Measurements from ENCODE around the gene ELMO2.

The ELMO2 gene

DNA sequence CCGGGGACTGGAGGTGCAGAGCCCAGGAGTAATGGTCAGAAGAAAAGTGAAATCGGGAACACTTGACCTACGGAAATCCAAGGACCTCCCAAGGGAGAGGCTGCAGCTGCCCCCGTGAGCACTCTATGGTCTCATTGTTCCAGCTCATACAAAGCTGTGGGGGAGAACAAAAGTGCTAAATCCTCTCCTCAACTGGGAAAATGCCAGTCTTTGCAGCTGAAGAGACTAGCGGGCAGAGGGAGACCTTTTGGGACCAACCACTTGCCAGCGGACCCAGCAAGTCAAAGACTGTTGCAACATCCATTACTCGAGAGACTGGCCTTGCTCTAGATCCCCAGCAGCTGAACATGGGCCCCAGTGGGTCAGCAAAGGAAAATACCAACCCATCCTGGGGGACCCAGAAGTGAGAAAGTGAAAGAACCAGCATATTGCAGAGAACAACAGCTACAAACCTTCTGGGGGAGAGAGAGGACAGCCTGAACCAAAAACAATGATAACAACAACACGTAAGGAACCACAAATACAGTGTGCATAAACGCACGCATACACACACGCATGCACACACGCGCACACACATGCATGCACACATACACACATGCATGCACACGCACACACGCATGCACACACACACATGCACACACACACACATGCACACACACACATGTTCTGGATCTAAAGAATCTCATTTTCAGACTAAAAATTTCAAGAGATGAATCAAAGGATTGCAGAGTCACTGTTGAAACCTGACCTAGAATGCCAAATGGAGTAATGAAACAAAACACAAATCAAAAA is 24.7 kb upstream of the ELMO2 start:
- TF ChIP-seq, protein P1, sequence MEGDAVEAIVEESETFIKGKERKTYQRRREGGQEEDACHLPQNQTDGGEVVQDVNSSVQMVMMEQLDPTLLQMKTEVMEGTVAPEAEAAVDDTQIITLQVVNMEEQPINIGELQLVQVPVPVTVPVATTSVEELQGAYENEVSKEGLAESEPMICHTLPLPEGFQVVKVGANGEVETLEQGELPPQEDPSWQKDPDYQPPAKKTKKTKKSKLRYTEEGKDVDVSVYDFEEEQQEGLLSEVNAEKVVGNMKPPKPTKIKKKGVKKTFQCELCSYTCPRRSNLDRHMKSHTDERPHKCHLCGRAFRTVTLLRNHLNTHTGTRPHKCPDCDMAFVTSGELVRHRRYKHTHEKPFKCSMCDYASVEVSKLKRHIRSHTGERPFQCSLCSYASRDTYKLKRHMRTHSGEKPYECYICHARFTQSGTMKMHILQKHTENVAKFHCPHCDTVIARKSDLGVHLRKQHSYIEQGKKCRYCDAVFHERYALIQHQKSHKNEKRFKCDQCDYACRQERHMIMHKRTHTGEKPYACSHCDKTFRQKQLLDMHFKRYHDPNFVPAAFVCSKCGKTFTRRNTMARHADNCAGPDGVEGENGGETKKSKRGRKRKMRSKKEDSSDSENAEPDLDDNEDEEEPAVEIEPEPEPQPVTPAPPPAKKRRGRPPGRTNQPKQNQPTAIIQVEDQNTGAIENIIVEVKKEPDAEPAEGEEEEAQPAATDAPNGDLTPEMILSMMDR (conservative IDR thresholded peaks at IDR 0.05; ENCODE audit: low read depth, low read length) = no peak
- no peak overlapping the region for H2AFZ ChIP-seq (ENCODE audit: low read depth)
- no peaks in the 10 kb centered on the region for H3K27me3 ChIP-seq (ENCODE audit: insufficient read depth, low read depth)
- no peak overlapping the region for H3K4me2 ChIP-seq
- no peak overlapping the region for H3K27ac ChIP-seq
- no peaks in the 10 kb centered on the region for H3K4me1 ChIP-seq (ENCODE audit: low read depth, poor library complexity, severe bottlenecking)
- no peaks in the 10 kb centered on the region for H4K20me1 ChIP-seq (ENCODE audit: insufficient read depth)
- H3K36me3 ChIP-seq (ENCODE audit: insufficient read depth) = no peaks in the 10 kb centered on the region
- H3K9ac ChIP-seq = no peak overlapping the region
- no peaks in the 10 kb centered on the region for H3K79me2 ChIP-seq (ENCODE audit: insufficient read depth, low read depth)
- H3K4me3 ChIP-seq (IDR thresholded peaks at IDR 0.05; ENCODE audit: insufficient read depth, low read depth, low read length) = no peak overlapping the region

DNA sequence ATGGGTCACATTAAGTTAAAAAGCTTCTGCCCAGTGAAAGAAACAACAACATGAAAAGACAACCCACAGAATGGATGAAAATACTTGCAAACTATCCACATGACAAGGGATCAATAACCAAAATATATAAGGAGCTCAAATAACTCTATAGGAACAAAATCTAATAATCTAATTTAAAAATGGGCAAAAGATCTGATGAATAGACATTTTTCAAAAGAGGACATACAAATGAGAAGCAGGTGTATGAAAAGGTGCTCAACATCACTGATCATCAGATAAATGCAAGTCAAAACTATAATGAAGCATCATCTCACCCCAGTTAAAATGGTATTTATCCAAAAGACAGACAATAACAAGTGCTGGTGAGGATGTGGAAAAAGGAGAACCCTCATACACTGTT is 21.0 kb upstream of the ELMO2 start:
- Histone ChIP-seq H3K4me2 (no peak overlapping the region), H3K79me2 (ENCODE audit: insufficient read depth, low read depth) (no peaks in the 10 kb centered on the region), H3K27me3 (ENCODE audit: insufficient read depth, low read depth) (no peaks in the 10 kb centered on the region), H3K4me3 (IDR thresholded peaks at IDR 0.05; ENCODE audit: insufficient read depth, low read depth, low read length) (no peak overlapping the region), H3K9ac (no peak overlapping the region), H4K20me1 (ENCODE audit: insufficient read depth) (no peaks in the 10 kb centered on the region), H3K4me1 (ENCODE audit: low read depth, poor library complexity, severe bottlenecking) (no peaks in the 10 kb centered on the region), H2AFZ (ENCODE audit: low read depth) (no peak overlapping the region), H3K36me3 (ENCODE audit: insufficient read depth) (no peaks in the 10 kb centered on the region), H3K27ac (no peak overlapping the region)
- TF ChIP-seq, protein P1 (conservative IDR thresholded peaks at IDR 0.05; ENCODE audit: low read depth, low read length) = no peak

DNA sequence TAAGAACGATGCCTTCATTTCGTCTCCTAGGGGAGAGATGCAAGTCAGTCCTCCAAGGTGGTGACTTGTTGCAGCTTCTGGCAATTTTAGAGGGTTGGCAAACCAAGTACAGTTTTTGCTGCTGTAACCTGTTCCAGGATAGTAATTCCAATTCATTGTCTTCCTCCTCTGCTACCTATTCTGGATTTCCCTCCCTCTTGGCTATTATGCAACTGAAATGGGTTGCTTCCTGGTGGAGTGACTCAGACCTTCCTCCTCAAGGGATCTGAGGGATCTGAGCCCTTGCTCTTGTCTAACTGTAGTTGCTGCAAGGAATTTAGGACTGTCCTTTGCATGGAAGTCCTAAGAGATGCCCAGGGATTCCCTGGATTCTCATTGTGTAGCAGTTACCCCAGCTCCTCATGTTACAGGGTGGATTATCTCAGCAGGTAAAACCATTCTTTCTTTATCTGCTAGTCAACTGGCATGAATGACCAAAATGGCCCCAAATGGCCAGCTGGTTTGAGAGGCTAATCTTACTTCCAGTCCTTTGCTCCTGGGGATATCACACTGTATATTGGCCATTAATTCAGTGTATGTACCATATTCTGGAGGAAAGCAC is 17.6 kb upstream of the ELMO2 start:
- TF ChIP-seq, protein P1 (conservative IDR thresholded peaks at IDR 0.05; ENCODE audit: low read depth, low read length) = no peak
- H3K4me2 ChIP-seq = no peak overlapping the region

DNA sequence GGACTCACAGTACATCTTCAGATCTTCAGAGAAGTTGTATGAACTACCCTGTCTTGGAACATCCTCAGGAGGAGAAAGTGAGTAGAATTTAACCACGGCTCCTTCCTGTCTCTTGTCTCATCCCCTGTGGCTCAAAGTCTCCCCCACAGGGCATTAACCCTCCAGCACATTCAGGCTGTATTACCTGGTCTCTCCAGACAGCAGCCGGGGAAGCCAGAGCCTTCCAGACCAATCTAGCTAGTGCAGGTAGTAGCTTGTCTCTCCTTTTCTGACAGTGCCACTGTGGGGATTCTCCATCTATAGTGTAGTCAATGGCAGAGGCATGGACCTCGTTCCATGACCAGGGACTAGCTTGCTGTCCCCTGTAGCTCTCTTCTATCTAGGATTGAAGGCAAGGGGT is 16.9 kb upstream of the ELMO2 start:
- H3K36me3 ChIP-seq (ENCODE audit: insufficient read depth) = no peaks in the 10 kb centered on the region
- H3K27ac ChIP-seq = no peak overlapping the region
- no peaks in the 10 kb centered on the region for H3K79me2 ChIP-seq (ENCODE audit: insufficient read depth, low read depth)
- H4K20me1 ChIP-seq (ENCODE audit: insufficient read depth) = no peaks in the 10 kb centered on the region
- H2AFZ ChIP-seq (ENCODE audit: low read depth) = no peak overlapping the region
- H3K4me1 ChIP-seq (ENCODE audit: low read depth, poor library complexity, severe bottlenecking) = no peaks in the 10 kb centered on the region
- H3K4me3 ChIP-seq (IDR thresholded peaks at IDR 0.05; ENCODE audit: insufficient read depth, low read depth, low read length) = no peak overlapping the region
- H3K27me3 ChIP-seq (ENCODE audit: insufficient read depth, low read depth) = no peaks in the 10 kb centered on the region
- TF ChIP-seq, protein P1 (conservative IDR thresholded peaks at IDR 0.05; ENCODE audit: low read depth, low read length) = no peak
- no peak overlapping the region for H3K9ac ChIP-seq
- no peak overlapping the region for H3K4me2 ChIP-seq

More for the DNA sequence above, 17.6 kb upstream of the ELMO2 start:
- H3K9ac ChIP-seq = no peak overlapping the region
- H3K27me3 ChIP-seq (ENCODE audit: insufficient read depth, low read depth) = no peaks in the 10 kb centered on the region
- no peaks in the 10 kb centered on the region for H3K36me3 ChIP-seq (ENCODE audit: insufficient read depth)
- no peak overlapping the region for H2AFZ ChIP-seq (ENCODE audit: low read depth)
- no peaks in the 10 kb centered on the region for H3K4me1 ChIP-seq (ENCODE audit: low read depth, poor library complexity, severe bottlenecking)
- H3K27ac ChIP-seq = no peak overlapping the region
- H3K4me3 ChIP-seq (IDR thresholded peaks at IDR 0.05; ENCODE audit: insufficient read depth, low read depth, low read length) = no peak overlapping the region
- no peaks in the 10 kb centered on the region for H4K20me1 ChIP-seq (ENCODE audit: insufficient read depth)
- no peaks in the 10 kb centered on the region for H3K79me2 ChIP-seq (ENCODE audit: insufficient read depth, low read depth)

Data from KMS-11 (cell line).